ENCODE data around the gene ZFP82.

The ZFP82 gene

GRCh38 chr19:36418287-36419001 is at the start of gene ZFP82:
Gene ZFP82 (minus strand): TSS chr19:36418644. CDS start chr19:36409789, 8,855 bp downstream.
- DNase-seq (ENCODE audit: low read depth in 2 of 2), result peak; percentile 61 to 63

- DNase-seq (ENCODE audit: low read depth in 2 of 2), result no peak
Measured at GRCh38 chr19:36460046-36460445, 41.6 kb upstream of the ZFP82 start.

GRCh38 chr19:36456831-36457230 is 38.4 kb upstream of the ZFP82 start:
- no peak for DNase-seq (ENCODE audit: low read depth in 2 of 2)

- DNase-seq (ENCODE audit: low read depth in 2 of 2), result no peak
Measured at GRCh38 chr19:36449059-36449670, 30.7 kb upstream of the ZFP82 start.

- no peak for DNase-seq (ENCODE audit: low read depth in 2 of 2)
Measured at GRCh38 chr19:36441339-36441738, 22.9 kb upstream of the ZFP82 start.

GRCh38 chr19:36436531-36436930 is 18.1 kb upstream of the ZFP82 start:
- no peak for DNase-seq (ENCODE audit: low read depth in 2 of 2)

- DNase-seq (ENCODE audit: low read depth in 2 of 2), result no peak
Measured at GRCh38 chr19:36423925-36424324, 5.5 kb upstream of the ZFP82 start.

GRCh38 chr19:36421749-36422481 is 3.5 kb upstream of the ZFP82 start:
- DNase-seq (ENCODE audit: low read depth in 2 of 2), result no peak

- DNase-seq (ENCODE audit: low read depth in 2 of 2), result no peak
Measured at GRCh38 chr19:36420961-36421748, 2.7 kb upstream of the ZFP82 start.

- DNase-seq (ENCODE audit: low read depth in 2 of 2), result no peak
Measured at GRCh38 chr19:36417752-36418286, 625 bp downstream of the ZFP82 start.

- DNase-seq (ENCODE audit: low read depth in 2 of 2), result no peak
Measured at GRCh38 chr19:36409841-36410240, 8.6 kb downstream of the ZFP82 start.

GRCh38 chr19:36408101-36408500 is 10.3 kb downstream of the ZFP82 start:
- DNase-seq (ENCODE audit: low read depth in 2 of 2), result no peak

- DNase-seq (ENCODE audit: low read depth in 2 of 2), result no peak
Measured at GRCh38 chr19:36404498-36404897, 13.9 kb downstream of the ZFP82 start.

GRCh38 chr19:36401475-36401874 is 17.0 kb downstream of the ZFP82 start:
- DNase-seq (ENCODE audit: low read depth in 2 of 2), result no peak

GRCh38 chr19:36398571-36398970 is 19.9 kb downstream of the ZFP82 start:
- DNase-seq (ENCODE audit: low read depth in 2 of 2), result no peak

- DNase-seq (ENCODE audit: low read depth in 2 of 2), result no peak
Measured at GRCh38 chr19:36392916-36393673, 25.3 kb downstream of the ZFP82 start.

GRCh38 chr19:36379510-36379819 is 39.0 kb downstream of the ZFP82 start:
- DNase-seq (ENCODE audit: low read depth in 2 of 2), result no peak

GRCh38 chr19:36378625-36379509 is 39.6 kb downstream of the ZFP82 start, which contains the start of gene ZFP14:
Gene ZFP14 (minus strand): TSS chr19:36379201. CDS start chr19:36367892, 11,309 bp downstream.
- DNase-seq (ENCODE audit: low read depth in 2 of 2), result peak; percentile 83 to 88

GRCh38 chr19:36377541-36378178 is 40.8 kb downstream of the ZFP82 start:
- no peak for DNase-seq (ENCODE audit: low read depth in 2 of 2)

Data from activated CD4-positive, alpha-beta T cell treated with anti-CD3 and anti-CD28 coated beads for 24 hours (primary cell).